ENCODE data around the gene KLRD1.
"Not testable (repeated sequence)": the region's sequence is repeated elsewhere in the genome, so short reads cannot be mapped to it uniquely, and the experiment has no call there.

Gene KLRD1

DNA sequence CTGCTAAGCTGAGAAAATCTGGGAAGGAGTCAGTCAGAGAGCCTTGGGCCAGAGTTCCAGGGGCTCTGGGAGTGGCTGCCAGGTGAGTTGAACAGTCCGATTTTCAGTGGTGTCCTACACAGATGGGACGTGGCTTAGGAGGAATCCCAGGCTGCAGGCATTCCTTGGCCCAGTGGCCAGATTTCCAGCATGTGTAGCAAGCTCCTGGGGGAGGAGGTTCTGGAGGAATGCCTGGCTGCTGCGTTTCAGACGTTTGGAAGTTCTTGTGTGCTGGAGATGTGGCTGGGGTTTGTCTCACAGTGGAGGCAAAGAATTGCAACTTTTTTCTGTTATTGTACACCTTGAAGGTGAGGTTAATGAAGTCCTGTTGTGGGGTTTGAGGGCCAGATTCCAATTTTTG is 28.5 kb downstream of the KLRD1 start:
- WGBS, 2 experiments (ENCODE audit: insufficient coverage in 2 of 2), result 81 to 82% methylated on average over 4 of the region's 4 CpGs
- H3K9me3 ChIP-seq (ENCODE audit: control insufficient read depth, low read length); H3K36me3 ChIP-seq (ENCODE audit: control insufficient read depth, insufficient read depth, low read length); H3K4me3 ChIP-seq (ENCODE audit: extremely low read depth, insufficient read depth, low read length, poor library complexity, severe bottlenecking); H3K27ac ChIP-seq (ENCODE audit: low read depth, low read length, severe bottlenecking); H3K4me1 ChIP-seq (ENCODE audit: control insufficient read depth, insufficient read depth, low read length, poor library complexity, severe bottlenecking): not testable (repeated sequence)

DNA sequence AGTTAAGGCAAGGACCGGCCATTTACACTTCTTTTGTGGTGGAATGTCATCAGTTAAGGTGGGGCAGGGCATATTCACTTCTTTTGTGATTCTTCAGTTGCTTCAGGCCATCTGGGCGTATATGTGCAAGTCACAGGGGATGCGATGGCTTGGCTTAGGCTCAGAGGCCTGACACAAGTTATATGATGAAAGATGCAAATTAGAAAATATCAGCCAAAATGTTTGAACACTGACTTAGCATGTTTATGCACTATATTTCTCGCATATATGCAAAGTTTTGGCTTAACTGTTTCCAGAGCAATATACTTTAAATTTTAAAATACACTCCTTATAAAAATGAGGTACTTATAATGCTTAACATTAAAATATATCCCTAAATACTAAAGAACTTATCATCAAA is 30.8 kb downstream of the KLRD1 start:
- not testable (repeated sequence) for H3K27ac ChIP-seq (ENCODE audit: low read depth, low read length, severe bottlenecking); H3K4me1 ChIP-seq (ENCODE audit: control insufficient read depth, insufficient read depth, low read length, poor library complexity, severe bottlenecking); H3K4me3 ChIP-seq (ENCODE audit: extremely low read depth, insufficient read depth, low read length, poor library complexity, severe bottlenecking); H3K36me3 ChIP-seq (ENCODE audit: control insufficient read depth, insufficient read depth, low read length); H3K9me3 ChIP-seq (ENCODE audit: control insufficient read depth, low read length)
- WGBS, 2 experiments (ENCODE audit: insufficient coverage in 2 of 2), result 66 to 100% methylated on average over 2 of the region's 4 CpGs

DNA sequence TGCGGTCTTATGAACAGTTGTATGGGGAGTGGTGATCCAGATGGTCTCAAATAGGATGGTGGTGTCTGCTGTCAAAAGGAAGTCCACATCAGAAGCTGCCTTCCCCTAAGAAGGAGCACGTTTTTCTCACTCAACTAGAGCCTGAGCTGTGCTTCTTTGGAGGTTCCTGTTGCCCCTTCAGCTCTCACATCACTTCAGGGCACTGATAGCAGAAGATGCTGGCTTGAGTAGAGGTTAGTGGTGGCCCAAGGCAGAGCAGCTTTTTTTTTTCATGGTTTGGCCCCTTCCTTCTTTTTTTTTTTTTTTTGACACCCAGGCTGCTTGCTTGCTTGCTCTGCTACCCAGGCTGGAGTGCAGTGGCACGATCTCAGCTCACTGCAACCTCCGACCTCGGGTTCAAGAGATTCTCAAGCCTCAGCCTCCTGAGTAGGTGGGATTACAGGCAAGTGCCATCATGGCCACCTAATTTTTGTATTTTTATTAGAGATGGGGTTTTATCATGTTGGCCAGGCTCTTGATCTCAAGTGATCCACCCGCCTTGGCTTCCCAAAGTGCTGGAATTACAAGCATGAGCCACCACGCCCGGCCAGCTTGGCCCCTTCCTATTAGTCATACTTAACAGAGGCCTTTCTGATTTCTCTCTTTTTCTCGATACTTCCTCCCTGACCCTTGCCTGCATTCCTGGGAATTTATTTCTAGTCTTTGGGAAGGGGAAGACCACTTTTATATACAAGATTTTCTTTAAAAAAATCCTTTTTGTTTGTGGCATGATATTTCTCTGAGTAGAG is 31.6 kb downstream of the KLRD1 start:
- H3K4me1 ChIP-seq (ENCODE audit: control insufficient read depth, insufficient read depth, low read length, poor library complexity, severe bottlenecking), result no peaks in the 10 kb centered on the region
- no peak overlapping the region for H3K27ac ChIP-seq (ENCODE audit: low read depth, low read length, severe bottlenecking)
- 84 to 100% methylated on average over 4 of the region's 9 CpGs for WGBS, 2 experiments (ENCODE audit: insufficient coverage in 2 of 2)

DNA sequence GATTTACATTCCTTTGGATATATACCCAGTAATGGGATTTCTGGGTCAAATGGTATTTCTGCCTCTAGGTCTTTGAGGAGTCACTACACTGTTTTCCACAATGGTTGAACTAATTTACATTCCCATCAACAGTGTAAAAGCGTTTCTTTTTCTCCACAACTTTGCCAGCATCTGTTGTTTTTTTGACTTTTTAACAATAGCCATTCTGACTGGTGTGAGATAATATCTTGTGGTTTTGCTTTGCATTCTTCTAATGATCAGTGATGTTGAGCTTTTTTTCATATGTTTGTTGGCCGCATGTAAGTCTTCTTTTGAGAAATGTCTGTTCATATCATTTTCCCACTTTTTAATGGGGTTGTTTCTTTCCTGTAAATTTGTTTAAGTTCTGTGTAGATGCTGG is 33.3 kb downstream of the KLRD1 start:
- H3K4me1 ChIP-seq (ENCODE audit: control insufficient read depth, insufficient read depth, low read length, poor library complexity, severe bottlenecking); H3K27ac ChIP-seq (ENCODE audit: low read depth, low read length, severe bottlenecking); H3K4me3 ChIP-seq (ENCODE audit: extremely low read depth, insufficient read depth, low read length, poor library complexity, severe bottlenecking); H3K9me3 ChIP-seq (ENCODE audit: control insufficient read depth, low read length); H3K36me3 ChIP-seq (ENCODE audit: control insufficient read depth, insufficient read depth, low read length): not testable (repeated sequence)
- no CpG with 5 or more reads among the region's 2 CpGs for WGBS, 2 experiments (ENCODE audit: insufficient coverage in 2 of 2)

More for the DNA sequence above, 31.6 kb downstream of the KLRD1 start:
- H3K36me3 ChIP-seq (ENCODE audit: control insufficient read depth, insufficient read depth, low read length), result no peaks in the 10 kb centered on the region
- H3K9me3 ChIP-seq (ENCODE audit: control insufficient read depth, low read length), result peaks cover 7% of the 10 kb centered on the region
- H3K4me3 ChIP-seq (ENCODE audit: extremely low read depth, insufficient read depth, low read length, poor library complexity, severe bottlenecking), result no peak overlapping the region

DNA sequence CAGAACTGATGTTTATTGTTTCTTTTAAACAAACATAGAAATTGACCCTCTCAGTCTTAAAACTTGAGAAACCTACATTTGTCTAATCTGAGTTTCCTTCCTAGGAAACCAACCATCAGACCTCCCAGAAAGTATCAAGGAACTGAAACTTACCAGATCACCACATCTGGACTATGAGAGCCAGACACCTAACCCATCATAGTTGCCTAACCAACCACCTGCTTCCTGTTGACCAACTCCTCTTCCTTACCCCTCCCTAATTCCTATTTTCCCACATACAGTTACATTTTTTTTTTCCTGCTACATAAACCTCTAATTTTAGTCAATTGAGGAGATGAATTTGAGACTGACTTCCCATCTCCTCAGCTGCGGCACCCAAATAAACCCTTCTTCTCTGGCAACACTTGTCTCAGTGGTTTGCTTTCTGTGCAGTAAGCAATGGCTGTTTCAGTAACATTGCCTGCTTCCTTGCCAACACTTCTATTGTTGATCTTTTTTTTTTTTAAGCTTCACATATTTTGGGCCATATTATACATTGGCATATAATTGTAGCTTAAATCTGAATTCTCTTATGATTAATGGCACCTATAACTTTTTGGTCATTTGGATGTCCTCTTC is 34.3 kb downstream of the KLRD1 start:
- H3K4me3 ChIP-seq (ENCODE audit: extremely low read depth, insufficient read depth, low read length, poor library complexity, severe bottlenecking), result no peak overlapping the region
- no peak overlapping the region for H3K27ac ChIP-seq (ENCODE audit: low read depth, low read length, severe bottlenecking)
- no peaks in the 10 kb centered on the region for H3K36me3 ChIP-seq (ENCODE audit: control insufficient read depth, insufficient read depth, low read length)
- no peaks in the 10 kb centered on the region for H3K4me1 ChIP-seq (ENCODE audit: control insufficient read depth, insufficient read depth, low read length, poor library complexity, severe bottlenecking)
- WGBS, 2 experiments (ENCODE audit: insufficient coverage in 2 of 2), result 100% methylated on average over 1 of the region's 1 CpG; no CpG with 5 or more reads in 1 of the 2 experiments
- peaks cover 7% of the 10 kb centered on the region for H3K9me3 ChIP-seq (ENCODE audit: control insufficient read depth, low read length)

DNA sequence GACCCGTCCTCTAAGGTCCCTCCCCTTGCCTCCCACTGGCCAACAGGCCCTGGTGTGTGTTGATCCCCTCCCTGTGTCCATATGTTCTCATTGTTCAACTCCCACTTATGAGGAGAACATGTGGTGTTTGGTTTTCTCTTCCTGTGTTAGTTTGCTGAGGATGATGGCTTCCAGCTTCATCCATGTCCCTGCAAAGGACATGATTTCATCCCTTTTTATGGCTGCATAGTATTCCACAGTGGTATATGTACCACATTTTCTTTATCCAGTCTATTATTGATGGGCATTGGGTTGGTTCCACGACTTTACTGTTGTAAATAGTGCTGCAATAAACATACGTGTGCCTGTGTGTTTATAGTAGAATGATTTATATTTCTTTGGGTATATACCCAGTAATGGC is 43.8 kb downstream of the KLRD1 start:
- not testable (repeated sequence) for H3K27ac ChIP-seq (ENCODE audit: low read depth, low read length, severe bottlenecking); H3K9me3 ChIP-seq (ENCODE audit: control insufficient read depth, low read length)
- 50 to 75% methylated on average over 1 to 2 of the region's 3 CpGs for WGBS, 2 experiments (ENCODE audit: insufficient coverage in 2 of 2)

DNA sequence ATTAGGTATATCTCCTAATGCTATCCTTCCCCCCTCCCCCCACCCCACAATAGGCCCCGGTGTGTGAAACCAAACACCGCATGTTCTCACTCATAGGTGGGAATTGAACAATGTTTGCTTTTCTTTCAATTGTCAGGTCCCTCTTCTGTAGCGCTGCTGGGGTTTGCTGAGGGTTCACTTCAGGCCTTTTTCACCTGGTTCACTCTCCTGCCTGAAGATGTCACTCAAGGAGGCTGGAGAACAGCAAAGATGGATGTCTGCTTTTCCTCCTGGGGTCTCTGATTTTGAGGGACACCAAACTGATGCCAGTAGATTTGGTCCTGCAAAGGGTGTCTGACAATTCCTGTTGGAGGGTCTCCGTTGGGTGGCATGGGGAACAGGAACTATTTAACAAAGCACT is 46.4 kb downstream of the KLRD1 start:
- H3K4me3 ChIP-seq (ENCODE audit: extremely low read depth, insufficient read depth, low read length, poor library complexity, severe bottlenecking), result no peak overlapping the region
- H3K9me3 ChIP-seq (ENCODE audit: control insufficient read depth, low read length), result peaks cover 3% of the 10 kb centered on the region
- no peak overlapping the region for H3K27ac ChIP-seq (ENCODE audit: low read depth, low read length, severe bottlenecking)
- WGBS, 2 experiments (ENCODE audit: insufficient coverage in 2 of 2), result 66 to 73% methylated on average over 2 of the region's 4 CpGs
- peaks cover 6% of the 10 kb centered on the region for H3K4me1 ChIP-seq (ENCODE audit: control insufficient read depth, insufficient read depth, low read length, poor library complexity, severe bottlenecking)
- H3K36me3 ChIP-seq (ENCODE audit: control insufficient read depth, insufficient read depth, low read length), result no peaks in the 10 kb centered on the region

More for the DNA sequence above, 43.8 kb downstream of the KLRD1 start:
- not testable (repeated sequence) for H3K4me1 ChIP-seq (ENCODE audit: control insufficient read depth, insufficient read depth, low read length, poor library complexity, severe bottlenecking); H3K36me3 ChIP-seq (ENCODE audit: control insufficient read depth, insufficient read depth, low read length); H3K4me3 ChIP-seq (ENCODE audit: extremely low read depth, insufficient read depth, low read length, poor library complexity, severe bottlenecking)

DNA sequence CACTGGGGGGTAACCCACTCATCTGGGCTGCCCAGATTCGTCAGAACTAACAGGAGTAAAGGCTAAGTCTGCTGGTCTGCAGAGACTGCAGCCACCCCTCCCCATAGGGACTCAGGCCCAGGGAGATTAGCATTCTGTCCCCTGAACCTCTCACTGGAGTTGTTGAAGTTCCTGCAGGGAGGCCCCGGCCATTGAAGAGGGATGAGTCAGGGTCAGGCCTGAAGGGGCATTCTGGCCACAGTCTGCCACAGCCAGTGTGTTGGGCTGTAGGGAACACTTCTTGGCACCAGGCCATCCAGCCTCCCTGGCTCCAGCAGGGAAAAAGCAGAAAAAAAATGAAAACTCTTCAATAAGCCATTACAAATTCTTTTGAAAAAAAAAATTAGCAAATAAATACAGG is 46.8 kb downstream of the KLRD1 start:
- Histone ChIP-seq H3K36me3 (ENCODE audit: control insufficient read depth, insufficient read depth, low read length) (no peaks in the 10 kb centered on the region), H3K4me3 (ENCODE audit: extremely low read depth, insufficient read depth, low read length, poor library complexity, severe bottlenecking) (no peak overlapping the region), H3K27ac (ENCODE audit: low read depth, low read length, severe bottlenecking) (no peak overlapping the region), H3K9me3 (ENCODE audit: control insufficient read depth, low read length) (peaks cover 3% of the 10 kb centered on the region), H3K4me1 (ENCODE audit: control insufficient read depth, insufficient read depth, low read length, poor library complexity, severe bottlenecking) (peaks cover 6% of the 10 kb centered on the region)
- WGBS, 2 experiments (ENCODE audit: insufficient coverage in 2 of 2), result 44 to 48% methylated on average over 2 of the region's 2 CpGs

DNA sequence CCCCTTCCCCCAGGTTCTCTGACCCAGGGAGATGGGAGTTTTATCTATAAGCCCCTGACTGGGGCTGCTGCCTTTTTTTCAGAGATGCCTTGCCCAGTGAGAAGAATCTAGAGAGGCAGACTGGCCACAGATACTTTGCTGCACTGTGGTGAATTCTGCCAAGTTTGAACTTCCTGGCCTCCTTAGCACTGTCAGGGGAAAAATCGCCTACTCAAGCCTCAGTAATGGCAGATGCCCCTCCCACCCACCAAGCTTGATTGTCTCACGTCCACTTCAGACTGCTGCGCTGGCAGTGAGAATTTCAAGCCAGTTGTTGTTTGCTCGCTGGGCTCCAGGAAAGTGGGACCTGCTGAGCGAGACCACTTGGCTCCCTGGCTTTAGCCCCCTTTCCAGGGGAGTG is 50.5 kb downstream of the KLRD1 start:
- H3K9me3 ChIP-seq (ENCODE audit: control insufficient read depth, low read length), result peaks cover 3% of the 10 kb centered on the region
- 85 to 86% methylated on average over 3 to 4 of the region's 5 CpGs for WGBS, 2 experiments (ENCODE audit: insufficient coverage in 2 of 2)
- no peaks in the 10 kb centered on the region for H3K36me3 ChIP-seq (ENCODE audit: control insufficient read depth, insufficient read depth, low read length)
- H3K4me1 ChIP-seq (ENCODE audit: control insufficient read depth, insufficient read depth, low read length, poor library complexity, severe bottlenecking), result peaks cover 12% of the 10 kb centered on the region
- no peak overlapping the region for H3K4me3 ChIP-seq (ENCODE audit: extremely low read depth, insufficient read depth, low read length, poor library complexity, severe bottlenecking)
- H3K27ac ChIP-seq (ENCODE audit: low read depth, low read length, severe bottlenecking), result no peak overlapping the region

DNA sequence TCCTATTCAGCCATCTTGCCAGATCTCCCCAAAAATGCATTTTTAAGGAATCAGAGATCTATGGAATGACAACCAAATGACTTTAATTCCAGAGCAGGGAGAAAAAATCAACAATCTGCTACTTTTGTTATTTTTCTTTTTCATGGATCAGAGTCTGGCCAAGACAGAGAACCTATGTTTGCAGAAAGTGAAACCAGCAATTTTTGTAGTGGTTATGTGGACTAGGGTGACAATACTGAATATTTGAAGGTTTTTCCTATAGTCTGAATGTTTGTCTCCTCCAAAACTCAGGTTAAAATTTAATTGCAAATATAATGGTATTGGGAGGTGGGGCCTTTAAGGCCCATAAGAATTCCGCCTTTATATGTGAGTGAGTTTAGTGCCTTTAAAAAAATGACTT is 51.3 kb downstream of the KLRD1 start:
- Histone ChIP-seq H3K4me3 (ENCODE audit: extremely low read depth, insufficient read depth, low read length, poor library complexity, severe bottlenecking) (no peak overlapping the region), H3K4me1 (ENCODE audit: control insufficient read depth, insufficient read depth, low read length, poor library complexity, severe bottlenecking) (peaks cover 20% of the 10 kb centered on the region), H3K9me3 (ENCODE audit: control insufficient read depth, low read length) (peaks cover 3% of the 10 kb centered on the region), H3K36me3 (ENCODE audit: control insufficient read depth, insufficient read depth, low read length) (no peaks in the 10 kb centered on the region), H3K27ac (ENCODE audit: low read depth, low read length, severe bottlenecking) (no peak overlapping the region)
- WGBS, 2 experiments (ENCODE audit: insufficient coverage in 2 of 2), result no CpG with 5 or more reads among the region's 1 CpG

DNA sequence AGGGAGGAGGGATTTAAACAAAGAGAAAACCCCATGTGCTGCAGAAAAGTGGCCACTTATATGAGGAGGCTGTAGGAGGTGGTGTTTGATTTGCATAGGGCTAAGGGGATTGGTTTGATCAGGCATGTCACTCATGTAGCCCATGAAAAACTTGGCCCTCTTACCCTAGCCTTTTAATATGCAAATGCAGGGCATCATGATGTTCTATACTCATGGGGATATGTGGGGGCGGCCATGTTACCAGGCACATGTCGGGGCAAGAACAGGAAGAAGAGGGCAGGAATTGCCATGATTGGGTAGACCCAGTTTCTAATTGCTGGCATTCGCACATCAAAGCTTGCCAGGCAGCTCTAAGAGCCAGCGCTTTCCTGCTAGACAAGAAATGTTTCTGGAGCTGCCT is 53.4 kb downstream of the KLRD1 start:
- H3K4me3 ChIP-seq (ENCODE audit: extremely low read depth, insufficient read depth, low read length, poor library complexity, severe bottlenecking), result no peak overlapping the region
- 78 to 85% methylated on average over 3 to 4 of the region's 4 CpGs for WGBS, 2 experiments (ENCODE audit: insufficient coverage in 2 of 2)
- H3K27ac ChIP-seq (ENCODE audit: low read depth, low read length, severe bottlenecking), result no peak overlapping the region
- peaks cover 3% of the 10 kb centered on the region for H3K9me3 ChIP-seq (ENCODE audit: control insufficient read depth, low read length)
- H3K4me1 ChIP-seq (ENCODE audit: control insufficient read depth, insufficient read depth, low read length, poor library complexity, severe bottlenecking), result peaks cover 25% of the 10 kb centered on the region
- H3K36me3 ChIP-seq (ENCODE audit: control insufficient read depth, insufficient read depth, low read length), result no peaks in the 10 kb centered on the region
